ENCODE results near the gene YAF2.

- TF ChIP-seq, protein P1, sequence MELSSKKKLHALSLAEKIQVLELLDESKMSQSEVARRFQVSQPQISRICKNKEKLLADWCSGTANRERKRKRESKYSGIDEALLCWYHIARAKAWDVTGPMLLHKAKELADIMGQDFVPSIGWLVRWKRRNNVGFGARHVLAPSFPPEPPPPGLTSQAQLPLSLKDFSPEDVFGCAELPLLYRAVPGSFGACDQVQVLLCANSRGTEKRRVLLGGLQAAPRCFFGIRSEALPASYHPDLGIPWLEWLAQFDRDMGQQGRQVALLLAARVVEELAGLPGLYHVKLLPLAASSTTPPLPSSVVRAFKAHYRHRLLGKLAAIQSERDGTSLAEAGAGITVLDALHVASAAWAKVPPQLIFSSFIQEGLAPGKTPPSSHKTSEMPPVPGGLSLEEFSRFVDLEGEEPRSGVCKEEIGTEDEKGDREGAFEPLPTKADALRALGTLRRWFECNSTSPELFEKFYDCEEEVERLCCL (CRISPR knock-in tag; IDR thresholded peaks at IDR 0.05; ENCODE audit: borderline replicate concordance) = no peak
- TF ChIP-seq POLR2A (IDR thresholded peaks at IDR 0.05; ENCODE audit: insufficient read depth in 1 of 2, low read depth in 2 of 2, low read length in 2 of 2) (no peak), ARNT (IDR thresholded peaks at IDR 0.05) (no peak), THRA (CRISPR knock-in tag; IDR thresholded peaks at IDR 0.05; ENCODE audit: borderline replicate concordance) (no peak), ARNT2 (CRISPR knock-in tag; IDR thresholded peaks at IDR 0.05; ENCODE audit: low read depth) (no peak), ZNF576 (CRISPR knock-in tag; IDR thresholded peaks at IDR 0.05) (no peak), CEBPB (IDR thresholded peaks at IDR 0.05; ENCODE audit: borderline replicate concordance, low read depth, low read length) (no peak)
- TF ChIP-seq, protein P2, sequence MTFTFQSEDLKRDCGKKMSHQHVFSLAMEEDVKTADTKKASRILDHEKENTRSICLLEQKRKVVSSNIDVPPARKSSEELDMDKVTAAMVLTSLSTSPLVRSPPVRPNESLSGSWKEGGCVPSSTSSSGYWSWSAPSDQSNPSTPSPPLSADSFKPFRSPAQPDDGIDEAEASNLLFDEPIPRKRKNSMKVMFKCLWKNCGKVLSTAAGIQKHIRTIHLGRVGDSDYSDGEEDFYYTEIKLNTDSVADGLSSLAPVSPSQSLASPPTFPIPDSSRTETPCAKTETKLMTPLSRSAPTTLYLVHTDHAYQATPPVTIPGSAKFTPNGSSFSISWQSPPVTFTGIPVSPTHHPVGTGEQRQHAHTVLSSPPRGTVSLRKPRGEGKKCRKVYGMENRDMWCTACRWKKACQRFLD (CRISPR knock-in tag; IDR thresholded peaks at IDR 0.05; ENCODE audit: borderline replicate concordance) = no peak
These were observed 24.2 kb upstream of the YAF2 start for GRCh38 chr12:42262271-42262670.

All from HepG2 (cell line).